GM23338 (cell line): ENCODE measurements around the gene DGAT2. TPM values are rescaled to one million over a fixed set of nuclear protein-coding genes. Genes with fewer than 3 reads are reported as not detected.

ENCODE experiments used
- ATAC-seq: fragments of 200-7000 bp; cut with Tn5 transposase; 3 replicates; pipeline ENCODE4 v1.9.1; 2020
- DNase-seq: peaks from one replicate; pipeline ENCODE4 v3.0.0-alpha.2; 2015; ENCODE audit warnings: low spot score
- H2AFZ ChIP-seq: fragments of 200-600 bp; sonication (generic); 2 replicates; pipeline ENCODE4 v1.8.0; 2016; ENCODE audit warnings: antibody characterized with exemption, mild to moderate bottlenecking, moderate library complexity
- H3F3A ChIP-seq: fragments of 200-600 bp; sonication (generic); replicated peaks from 2 replicates; pipeline ENCODE4 v1.8.0; 2017; ENCODE audit warnings: antibody characterized with exemption, mixed run types, low read depth
- H3K27ac ChIP-seq: fragments of 200-600 bp; sonication (generic); 2 replicates; pipeline ENCODE4 v1.6.1; 2016; ENCODE audit warnings: low read depth
- H3K27me3 ChIP-seq: fragments of 200-600 bp; sonication (generic); 2 replicates; pipeline ENCODE4 v1.8.0; 2016; ENCODE audit warnings: mild to moderate bottlenecking, mixed run types, moderate library complexity; ENCODE audit not compliant: insufficient read depth
- H3K36me3 ChIP-seq: fragments of 200-600 bp; sonication (generic); 2 replicates; pipeline ENCODE4 v1.8.0; 2016; ENCODE audit warnings: mild to moderate bottlenecking; ENCODE audit not compliant: insufficient read depth
- H3K4me1 ChIP-seq: fragments of 200-600 bp; sonication (generic); 2 replicates; pipeline ENCODE4 v1.8.0; 2016; ENCODE audit warnings: mild to moderate bottlenecking, moderate library complexity; ENCODE audit not compliant: insufficient read depth
- H3K4me2 ChIP-seq: fragments of 200-600 bp; sonication (generic); 2 replicates; pipeline ENCODE4 v1.7.1; 2017; ENCODE audit warnings: mixed run types
- H3K4me3 ChIP-seq: fragments of 200-600 bp; sonication (generic); 2 replicates; pipeline ENCODE4 v1.6.1; 2016; ENCODE audit warnings: mixed run types
- H3K79me2 ChIP-seq: fragments of 200-600 bp; sonication (generic); replicated peaks from 2 replicates; pipeline ENCODE4 v1.8.0; 2017; ENCODE audit warnings: mild to moderate bottlenecking; ENCODE audit not compliant: insufficient read depth
- H3K9me2 ChIP-seq: fragments of 200-600 bp; sonication (generic); 2 replicates; pipeline ENCODE4 v1.8.0; 2017; ENCODE audit not compliant: insufficient read depth
- H4K20me1 ChIP-seq: fragments of 200-600 bp; sonication (generic); replicated peaks from 2 replicates; pipeline ENCODE4 v1.8.0; 2017; ENCODE audit warnings: mild to moderate bottlenecking; ENCODE audit not compliant: insufficient read depth
- H3K27ac Mint-ChIP-seq: 2 replicates; pipeline ENCODE4 v1.8.0; 2020; ENCODE audit warnings: inconsistent platforms, mild to moderate bottlenecking, moderate library complexity, mixed read lengths
- H3K27me3 Mint-ChIP-seq: 3 replicates; pipeline ENCODE4 v1.8.0; 2022; ENCODE audit warnings: low read depth, mild to moderate bottlenecking, moderate library complexity, mixed read lengths, inconsistent platforms; ENCODE audit not compliant: insufficient read depth, poor library complexity
- H3K36me3 Mint-ChIP-seq: 3 replicates; pipeline ENCODE4 v1.8.0; 2021; ENCODE audit warnings: low read depth, mild to moderate bottlenecking, inconsistent platforms, moderate library complexity, mixed read lengths
- H3K4me1 Mint-ChIP-seq: 3 replicates; pipeline ENCODE4 v1.8.0; 2020; ENCODE audit warnings: mild to moderate bottlenecking, inconsistent platforms, mixed read lengths
- H3K4me3 Mint-ChIP-seq: 3 replicates; pipeline ENCODE4 v1.8.0; 2021; ENCODE audit warnings: moderate library complexity, mild to moderate bottlenecking, inconsistent platforms, mixed read lengths
- H3K9me3 Mint-ChIP-seq: 3 replicates; pipeline ENCODE4 v1.8.0; 2020; ENCODE audit warnings: moderate library complexity, mild to moderate bottlenecking, inconsistent platforms, mixed read lengths
- CREB1 ChIP-seq: fragments of 250-450 bp; sonication (Bioruptor Pico); IDR thresholded peaks from 2 replicates; pipeline ENCODE4 v1.5.0; 2020; ENCODE audit warnings: low read depth, mild to moderate bottlenecking, moderate library complexity
- EZH2 ChIP-seq: fragments of 200-600 bp; sonication (generic); IDR thresholded peaks from one replicate; pipeline ENCODE4 v1.8.0; 2017; ENCODE audit warnings: antibody characterized with exemption, mild to moderate bottlenecking, low read depth; ENCODE audit not compliant: unreplicated experiment
- EZH2phosphoT487 ChIP-seq: fragments of 200-600 bp; sonication (generic); IDR thresholded peaks from one replicate; pipeline ENCODE4 v1.8.1; 2018; ENCODE audit warnings: antibody characterized with exemption; ENCODE audit not compliant: unreplicated experiment
- JUNB ChIP-seq: IDR thresholded peaks from one replicate; pipeline ENCODE4 v1.6.1; 2016; ENCODE audit warnings: antibody characterized with exemption; ENCODE audit not compliant: unreplicated experiment
- NANOG ChIP-seq: IDR thresholded peaks from 2 replicates; pipeline ENCODE4 v1.6.1; 2016; ENCODE audit warnings: antibody characterized with exemption, borderline replicate concordance
- POLR2AphosphoS5 ChIP-seq: IDR thresholded peaks from 2 replicates; pipeline ENCODE4 v1.6.1; 2016; ENCODE audit warnings: antibody characterized with exemption, low read depth
- STAT1 ChIP-seq: IDR thresholded peaks from one replicate; pipeline ENCODE4 v1.6.1; 2016; ENCODE audit warnings: antibody characterized with exemption; ENCODE audit not compliant: unreplicated experiment
- ZNF114 ChIP-seq: fragments of 250-450 bp; sonication (Bioruptor Pico); IDR thresholded peaks from 2 replicates; pipeline ENCODE4 v1.5.0; 2020; ENCODE audit warnings: mild to moderate bottlenecking, moderate library complexity
- ZNF331 ChIP-seq: fragments of 250-450 bp; sonication (Bioruptor Pico); IDR thresholded peaks from 2 replicates; pipeline ENCODE4 v1.5.0; 2020; ENCODE audit warnings: low read depth, mild to moderate bottlenecking, moderate library complexity
- ZNF462 ChIP-seq: fragments of 250-450 bp; sonication (Bioruptor Pico); IDR thresholded peaks from 2 replicates; pipeline ENCODE4 v1.5.0; 2020; ENCODE audit warnings: mild to moderate bottlenecking, moderate library complexity
- polyA plus RNA-seq: library from polyadenylated mRNA; unstranded; fragments of >200 nt; fragmentation: Nextera tagmentation; extraction: Ambion mirVana; gene quantifications from 2 replicates; pipeline ENCODE4 v1.2.1, GENCODE V29; 2016
- total RNA-seq: library from RNA; depleted of rRNA; stranded (reverse); fragments of >200 nt; shearing (Covaris generic); gene quantifications from 2 replicates; pipeline ENCODE4 v1.2.3, GENCODE V29; 2014
- TF ChIP-seq, protein P1 (sequence below): IDR thresholded peaks from 2 replicates; pipeline ENCODE4 v1.6.1; 2016; ENCODE audit warnings: antibody characterized with exemption
- TF ChIP-seq, protein P2 (sequence below): IDR thresholded peaks from one replicate; pipeline ENCODE4 v1.6.1; 2018; ENCODE audit warnings: antibody characterized with exemption; ENCODE audit not compliant: unreplicated experiment
- TF ChIP-seq, protein P3 (sequence below), 2 experiments: fragments of 200-600 bp in 1 of 2; sonication (generic) in 1 of 2; conservative IDR thresholded peaks; 2 replicates each; pipeline versions ENCODE4 v1.5.1 to v1.6.1; 2016 to 2017; ENCODE audit warnings: antibody characterized with exemption in 2 of 2, low read depth in 2 of 2, mild to moderate bottlenecking in 2 of 2, moderate library complexity in 1 of 2

The DGAT2 gene
- total and polyA plus RNA-seq, 2 experiments from 2014 or later, result 1.9 to 2.6 TPM

- Histone ChIP-seq H3K4me3 (no peak overlapping the region), H3K79me2 (no peaks in the 10 kb centered on the region), H4K20me1 (peaks cover 7% of the 10 kb centered on the region), H3K27me3 (peaks cover 31% of the 10 kb centered on the region), H3K9me2 (no peaks in the 10 kb centered on the region), H3K36me3 (no peaks in the 10 kb centered on the region), H2AFZ (no peak overlapping the region), H3K4me2 (no peak overlapping the region), H3K4me1 (peaks cover 23% of the 10 kb centered on the region; the same call in 1 of the 2 replicates), H3F3A (no peaks in the 10 kb centered on the region), H3K27ac (no peak overlapping the region)
- ATAC-seq, result no peak
- TF ChIP-seq CREB1 (CRISPR knock-in tag), result no peak
- no peak for TF ChIP-seq POLR2AphosphoS5
- no peak for TF ChIP-seq EZH2
- no peak for TF ChIP-seq ZNF331 (CRISPR knock-in tag)
- no peak for TF ChIP-seq NANOG
- no peak for TF ChIP-seq JUNB
- TF ChIP-seq EZH2phosphoT487, result no peak
- no peak for TF ChIP-seq ZNF462 (CRISPR knock-in tag)
- no peak for TF ChIP-seq STAT1
- TF ChIP-seq ZNF114 (CRISPR knock-in tag), result no peak
- TF ChIP-seq, protein P1, sequence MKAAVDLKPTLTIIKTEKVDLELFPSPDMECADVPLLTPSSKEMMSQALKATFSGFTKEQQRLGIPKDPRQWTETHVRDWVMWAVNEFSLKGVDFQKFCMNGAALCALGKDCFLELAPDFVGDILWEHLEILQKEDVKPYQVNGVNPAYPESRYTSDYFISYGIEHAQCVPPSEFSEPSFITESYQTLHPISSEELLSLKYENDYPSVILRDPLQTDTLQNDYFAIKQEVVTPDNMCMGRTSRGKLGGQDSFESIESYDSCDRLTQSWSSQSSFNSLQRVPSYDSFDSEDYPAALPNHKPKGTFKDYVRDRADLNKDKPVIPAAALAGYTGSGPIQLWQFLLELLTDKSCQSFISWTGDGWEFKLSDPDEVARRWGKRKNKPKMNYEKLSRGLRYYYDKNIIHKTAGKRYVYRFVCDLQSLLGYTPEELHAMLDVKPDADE, result no peak
- TF ChIP-seq, protein P2, sequence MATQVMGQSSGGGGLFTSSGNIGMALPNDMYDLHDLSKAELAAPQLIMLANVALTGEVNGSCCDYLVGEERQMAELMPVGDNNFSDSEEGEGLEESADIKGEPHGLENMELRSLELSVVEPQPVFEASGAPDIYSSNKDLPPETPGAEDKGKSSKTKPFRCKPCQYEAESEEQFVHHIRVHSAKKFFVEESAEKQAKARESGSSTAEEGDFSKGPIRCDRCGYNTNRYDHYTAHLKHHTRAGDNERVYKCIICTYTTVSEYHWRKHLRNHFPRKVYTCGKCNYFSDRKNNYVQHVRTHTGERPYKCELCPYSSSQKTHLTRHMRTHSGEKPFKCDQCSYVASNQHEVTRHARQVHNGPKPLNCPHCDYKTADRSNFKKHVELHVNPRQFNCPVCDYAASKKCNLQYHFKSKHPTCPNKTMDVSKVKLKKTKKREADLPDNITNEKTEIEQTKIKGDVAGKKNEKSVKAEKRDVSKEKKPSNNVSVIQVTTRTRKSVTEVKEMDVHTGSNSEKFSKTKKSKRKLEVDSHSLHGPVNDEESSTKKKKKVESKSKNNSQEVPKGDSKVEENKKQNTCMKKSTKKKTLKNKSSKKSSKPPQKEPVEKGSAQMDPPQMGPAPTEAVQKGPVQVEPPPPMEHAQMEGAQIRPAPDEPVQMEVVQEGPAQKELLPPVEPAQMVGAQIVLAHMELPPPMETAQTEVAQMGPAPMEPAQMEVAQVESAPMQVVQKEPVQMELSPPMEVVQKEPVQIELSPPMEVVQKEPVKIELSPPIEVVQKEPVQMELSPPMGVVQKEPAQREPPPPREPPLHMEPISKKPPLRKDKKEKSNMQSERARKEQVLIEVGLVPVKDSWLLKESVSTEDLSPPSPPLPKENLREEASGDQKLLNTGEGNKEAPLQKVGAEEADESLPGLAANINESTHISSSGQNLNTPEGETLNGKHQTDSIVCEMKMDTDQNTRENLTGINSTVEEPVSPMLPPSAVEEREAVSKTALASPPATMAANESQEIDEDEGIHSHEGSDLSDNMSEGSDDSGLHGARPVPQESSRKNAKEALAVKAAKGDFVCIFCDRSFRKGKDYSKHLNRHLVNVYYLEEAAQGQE, result no peak
- TF ChIP-seq, protein P3, sequence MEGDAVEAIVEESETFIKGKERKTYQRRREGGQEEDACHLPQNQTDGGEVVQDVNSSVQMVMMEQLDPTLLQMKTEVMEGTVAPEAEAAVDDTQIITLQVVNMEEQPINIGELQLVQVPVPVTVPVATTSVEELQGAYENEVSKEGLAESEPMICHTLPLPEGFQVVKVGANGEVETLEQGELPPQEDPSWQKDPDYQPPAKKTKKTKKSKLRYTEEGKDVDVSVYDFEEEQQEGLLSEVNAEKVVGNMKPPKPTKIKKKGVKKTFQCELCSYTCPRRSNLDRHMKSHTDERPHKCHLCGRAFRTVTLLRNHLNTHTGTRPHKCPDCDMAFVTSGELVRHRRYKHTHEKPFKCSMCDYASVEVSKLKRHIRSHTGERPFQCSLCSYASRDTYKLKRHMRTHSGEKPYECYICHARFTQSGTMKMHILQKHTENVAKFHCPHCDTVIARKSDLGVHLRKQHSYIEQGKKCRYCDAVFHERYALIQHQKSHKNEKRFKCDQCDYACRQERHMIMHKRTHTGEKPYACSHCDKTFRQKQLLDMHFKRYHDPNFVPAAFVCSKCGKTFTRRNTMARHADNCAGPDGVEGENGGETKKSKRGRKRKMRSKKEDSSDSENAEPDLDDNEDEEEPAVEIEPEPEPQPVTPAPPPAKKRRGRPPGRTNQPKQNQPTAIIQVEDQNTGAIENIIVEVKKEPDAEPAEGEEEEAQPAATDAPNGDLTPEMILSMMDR (conservative IDR thresholded peaks at IDR 0.05; ENCODE audit: low read depth in 2 of 2), result no peak
- Mint-ChIP-seq H3K27me3 (peaks cover 28% of the 10 kb centered on the region), H3K4me3 (no peak overlapping the region), H3K27ac (no peak overlapping the region), H3K9me3 (no peaks in the 10 kb centered on the region), H3K36me3 (no peaks in the 10 kb centered on the region; the same call in 2 of the 3 replicates), H3K4me1 (peaks cover 21% of the 10 kb centered on the region)
- no peak for DNase-seq
Observed at GRCh38 chr11:75773595-75774353, 5.2 kb downstream of the DGAT2 start.
